Measurements from ENCODE around the gene COQ4. TPM values are rescaled to one million over a fixed set of nuclear protein-coding genes. Genes with fewer than 3 reads are reported as not detected.

Gene COQ4
- total RNA-seq, 6 experiments from 2014 or later, result 29.8 to 33.3 (median 31.3) TPM

- TF ChIP-seq CTCF (IDR thresholded peaks at IDR 0.05), result no peak
- H3K4me3 Mint-ChIP-seq, result no peak overlapping the region; the same call in 1 of the 2 replicates
- peaks cover 1% of the 10 kb centered on the region for H3K27me3 Mint-ChIP-seq (ENCODE audit: insufficient read depth)
- peak overlapping the region; percentile 88 for H3K27ac Mint-ChIP-seq
- no peak for DNase-seq
- peaks cover 12% of the 10 kb centered on the region for H3K36me3 Mint-ChIP-seq (ENCODE audit: low read depth)
- no peaks in the 10 kb centered on the region for H3K9me3 Mint-ChIP-seq
- H3K4me1 Mint-ChIP-seq (ENCODE audit: low read depth), result peaks cover 54% of the 10 kb centered on the region
These were observed 17.7 kb upstream of the COQ4 start for GRCh38 chr9:128304971-128305288.

GRCh38 chr9:128309551-128309950 is 13.1 kb upstream of the COQ4 start:
- Mint-ChIP-seq H3K27ac (no peak overlapping the region), H3K9me3 (no peaks in the 10 kb centered on the region), H3K27me3 (ENCODE audit: insufficient read depth) (peaks cover 1% of the 10 kb centered on the region), H3K36me3 (ENCODE audit: low read depth) (peaks cover 21% of the 10 kb centered on the region), H3K4me3 (no peak overlapping the region), H3K4me1 (ENCODE audit: low read depth) (peaks cover 39% of the 10 kb centered on the region)
- no peak for TF ChIP-seq CTCF (IDR thresholded peaks at IDR 0.05)
- no peak for DNase-seq

GRCh38 chr9:128310461-128310860 is 12.2 kb upstream of the COQ4 start:
- H3K27me3 Mint-ChIP-seq (ENCODE audit: insufficient read depth), result no peaks in the 10 kb centered on the region; the same call in none of the 2 replicates
- no peak for DNase-seq
- no peaks in the 10 kb centered on the region for H3K9me3 Mint-ChIP-seq
- H3K4me3 Mint-ChIP-seq, result no peak overlapping the region
- H3K4me1 Mint-ChIP-seq (ENCODE audit: low read depth), result peaks cover 32% of the 10 kb centered on the region
- H3K27ac Mint-ChIP-seq, result no peak overlapping the region
- TF ChIP-seq CTCF (IDR thresholded peaks at IDR 0.05), result no peak
- H3K36me3 Mint-ChIP-seq (ENCODE audit: low read depth), result peaks cover 21% of the 10 kb centered on the region

- peaks cover 10% of the 10 kb centered on the region for H3K36me3 Mint-ChIP-seq (ENCODE audit: low read depth)
- H3K4me3 Mint-ChIP-seq, result no peak overlapping the region
- no peak overlapping the region for H3K27ac Mint-ChIP-seq
- no peaks in the 10 kb centered on the region for H3K4me1 Mint-ChIP-seq (ENCODE audit: low read depth)
- TF ChIP-seq CTCF (IDR thresholded peaks at IDR 0.05), result no peak
- no peak for DNase-seq
- H3K27me3 Mint-ChIP-seq (ENCODE audit: insufficient read depth), result no peaks in the 10 kb centered on the region; the same call in 1 of the 2 replicates
- H3K9me3 Mint-ChIP-seq, result no peaks in the 10 kb centered on the region
These were observed 7.9 kb upstream of the COQ4 start for GRCh38 chr9:128314697-128315096.

- no peaks in the 10 kb centered on the region for H3K9me3 Mint-ChIP-seq
- no peak overlapping the region for H3K4me3 Mint-ChIP-seq
- no peak for DNase-seq
- H3K27ac Mint-ChIP-seq, result no peak overlapping the region
- no peak for TF ChIP-seq CTCF (IDR thresholded peaks at IDR 0.05)
- H3K36me3 Mint-ChIP-seq (ENCODE audit: low read depth), result peaks cover 4% of the 10 kb centered on the region
- no peaks in the 10 kb centered on the region for H3K4me1 Mint-ChIP-seq (ENCODE audit: low read depth)
- H3K27me3 Mint-ChIP-seq (ENCODE audit: insufficient read depth), result no peaks in the 10 kb centered on the region; the same call in 1 of the 2 replicates
These were observed 6.2 kb upstream of the COQ4 start for GRCh38 chr9:128316421-128316820.

- H3K9me3 Mint-ChIP-seq, result no peaks in the 10 kb centered on the region
- H3K36me3 Mint-ChIP-seq (ENCODE audit: low read depth), result no peaks in the 10 kb centered on the region
- TF ChIP-seq CTCF (IDR thresholded peaks at IDR 0.05), result no peak
- no peak overlapping the region for H3K4me3 Mint-ChIP-seq
- no peak overlapping the region for H3K27ac Mint-ChIP-seq
- no peaks in the 10 kb centered on the region for H3K4me1 Mint-ChIP-seq (ENCODE audit: low read depth)
- DNase-seq, result no peak
- no peaks in the 10 kb centered on the region; the same call in 1 of the 2 replicates for H3K27me3 Mint-ChIP-seq (ENCODE audit: insufficient read depth)
These were observed 5.0 kb upstream of the COQ4 start for GRCh38 chr9:128317629-128318028.
